ENCODE measurements around the gene PRRT1B.

PRRT1B gene

DNA sequence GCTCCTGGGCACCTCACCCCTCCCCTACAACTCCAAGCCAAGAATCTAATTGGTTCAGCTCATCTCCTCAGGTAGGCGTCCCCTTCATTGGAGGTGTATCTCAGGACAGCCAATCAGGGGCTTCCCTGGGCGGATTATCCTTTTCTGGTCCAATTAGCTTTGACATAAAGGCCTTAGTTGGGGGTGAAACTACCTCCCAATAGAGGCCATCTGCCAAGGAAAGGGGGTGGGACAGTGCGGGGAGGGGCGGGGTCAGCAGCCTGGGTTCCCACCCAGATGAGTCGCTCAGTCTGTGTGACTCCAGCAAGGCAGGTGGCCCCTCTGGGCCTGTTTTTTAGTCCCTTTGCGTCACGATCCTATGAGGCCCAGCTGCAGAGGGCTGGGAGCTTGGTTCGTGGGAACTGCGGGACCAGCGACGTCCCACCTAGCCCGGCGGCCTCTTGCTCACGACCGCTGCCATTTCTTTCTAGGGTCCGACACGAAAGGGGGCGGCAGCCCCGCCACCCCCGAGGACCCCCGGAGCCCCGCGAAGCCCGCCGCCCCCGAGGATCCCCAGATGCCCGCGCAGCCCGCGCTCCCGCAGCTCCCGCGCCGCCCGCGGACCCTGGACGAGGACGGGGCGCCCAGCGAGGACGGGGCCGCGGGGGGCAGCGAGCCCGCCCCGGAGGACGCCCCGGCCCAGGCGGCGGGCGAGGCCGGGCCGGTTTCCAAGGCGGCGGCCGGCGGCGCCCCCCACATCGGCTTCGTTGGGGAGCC, 8.9 kb downstream of the PRRT1B start:
- no peak for DNase-seq

DNA sequence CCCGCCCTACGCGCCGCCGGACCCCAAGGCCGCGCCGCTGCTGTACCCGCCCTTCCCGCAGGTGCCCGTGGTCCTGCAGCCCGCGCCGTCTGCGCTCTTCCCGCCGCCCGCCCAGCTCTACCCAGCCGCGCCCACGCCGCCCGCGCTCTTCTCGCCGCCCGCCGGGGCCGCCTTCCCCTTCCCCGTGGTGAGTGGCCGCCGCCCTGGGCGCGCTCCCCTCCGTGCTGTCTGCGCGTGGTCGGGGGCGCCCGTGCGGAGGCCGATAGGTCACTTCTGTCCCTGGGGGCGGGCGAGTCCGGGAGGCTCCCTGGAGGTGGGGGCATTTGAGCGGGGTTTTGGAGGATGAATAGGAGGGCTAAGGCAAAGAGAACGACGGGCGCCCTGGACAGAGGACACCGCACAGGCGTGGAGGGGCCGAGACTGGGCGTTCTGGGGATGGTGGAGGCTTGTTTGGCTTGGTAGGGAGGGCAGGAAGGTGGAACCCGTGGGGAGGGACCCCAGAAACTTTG, 9.6 kb downstream of the PRRT1B start:
- no peak for DNase-seq

- no peak for DNase-seq
These were observed 10.7 kb downstream of the PRRT1B start for GRCh38 chr9:131555841-131556673.

DNA sequence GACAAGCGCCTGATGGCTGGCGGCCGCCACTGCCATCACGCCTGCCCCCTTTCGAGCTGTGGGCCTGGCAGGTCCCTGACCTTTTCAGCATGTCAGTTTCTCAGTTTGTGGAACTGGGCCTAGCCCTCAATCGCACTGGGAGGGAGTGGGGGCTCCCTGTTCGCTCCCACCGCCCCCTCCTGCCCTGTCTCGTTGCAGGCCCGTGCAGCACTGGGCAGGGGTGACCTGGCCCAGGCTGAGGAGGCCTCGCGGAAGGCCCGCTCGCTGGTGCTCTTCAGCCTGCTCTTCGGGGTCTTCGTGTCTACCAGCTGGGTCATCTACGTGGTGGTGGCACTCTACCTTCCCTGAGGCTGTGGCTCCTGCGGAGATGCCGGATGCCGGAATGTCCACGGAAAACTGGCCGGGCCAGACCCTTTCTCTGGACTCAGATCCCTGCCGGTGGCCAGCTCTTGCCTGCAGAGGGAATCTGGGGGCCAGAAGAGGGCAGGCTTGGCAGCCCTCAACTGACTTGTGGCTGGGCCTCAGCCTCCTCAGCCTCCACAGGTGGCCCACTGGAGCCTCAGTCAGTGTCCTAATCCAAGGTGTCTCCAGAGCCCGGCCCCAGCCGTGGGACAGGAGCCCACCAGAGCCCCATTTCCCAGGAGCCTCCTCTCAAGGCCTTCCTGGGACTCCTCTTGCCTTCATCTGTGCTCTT, 12.7 kb downstream of the PRRT1B start:
- DNase-seq: no peak

GRCh38 chr9:131559421-131560000, 14.2 kb downstream of the PRRT1B start:
- DNase-seq: peak; percentile 33

DNA sequence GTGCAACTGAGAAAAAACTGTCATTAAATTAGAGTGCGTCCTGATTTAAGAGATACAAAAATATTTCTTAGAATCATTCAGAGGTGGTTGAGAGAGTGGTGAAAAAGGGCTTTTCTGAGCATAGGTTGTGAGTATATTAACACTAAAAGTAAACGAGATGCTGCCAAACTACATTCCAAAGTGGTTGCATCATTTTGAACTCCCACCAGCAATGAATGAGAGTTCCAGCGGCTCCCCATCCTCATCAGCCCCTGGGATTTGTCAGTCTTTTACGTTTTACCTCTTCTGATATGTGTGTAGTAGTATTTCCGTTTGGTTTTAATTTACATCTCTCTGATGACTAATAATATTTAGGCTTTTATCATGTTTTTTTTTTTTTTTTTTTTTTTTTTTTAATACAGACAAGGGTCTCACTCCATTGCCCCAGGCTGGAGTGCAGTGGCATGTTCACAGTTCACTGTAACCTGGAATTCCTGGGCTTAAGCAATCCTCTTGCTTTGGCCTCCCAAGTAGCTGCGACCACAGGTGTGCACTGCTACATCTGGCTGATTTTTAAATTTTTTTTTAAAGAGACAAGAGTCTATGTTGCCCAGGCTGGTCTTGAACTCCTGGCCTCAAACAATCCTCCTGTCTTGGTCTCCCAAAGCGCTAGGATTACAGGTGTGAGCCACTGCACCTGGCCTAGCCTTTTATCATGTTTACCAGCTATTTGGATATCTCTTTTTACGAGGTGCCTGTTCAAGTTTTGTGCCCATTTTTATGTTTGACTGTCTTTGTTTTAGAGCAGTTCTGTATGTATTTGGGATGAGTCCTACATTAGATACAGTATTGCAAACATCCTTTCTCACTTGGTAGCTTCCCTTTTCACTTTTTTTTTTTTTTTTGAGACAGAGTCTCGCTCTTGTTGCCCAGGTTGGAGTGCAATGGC, 17.0 kb downstream of the PRRT1B start:
- DNase-seq: no peak

DNA sequence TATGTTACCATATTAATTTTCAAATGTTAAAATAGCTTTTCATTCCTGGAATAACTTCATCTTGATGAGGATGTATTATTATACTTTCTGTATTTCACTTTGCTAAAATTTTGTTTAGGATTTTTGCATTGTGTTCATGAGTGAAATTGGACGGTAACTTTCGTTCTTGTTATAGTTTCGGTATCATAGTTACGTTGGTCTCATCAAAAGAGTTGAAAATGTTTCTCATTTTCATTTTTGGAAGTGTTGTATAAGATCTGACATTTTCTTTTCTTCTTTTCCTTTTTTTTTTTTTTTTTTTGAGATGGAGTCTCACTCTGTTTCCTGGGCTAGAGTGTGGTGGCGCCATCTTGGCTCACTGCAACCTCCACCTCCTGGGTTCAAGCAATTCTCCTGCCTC, 20.0 kb downstream of the PRRT1B start:
- no peak for DNase-seq

DNA sequence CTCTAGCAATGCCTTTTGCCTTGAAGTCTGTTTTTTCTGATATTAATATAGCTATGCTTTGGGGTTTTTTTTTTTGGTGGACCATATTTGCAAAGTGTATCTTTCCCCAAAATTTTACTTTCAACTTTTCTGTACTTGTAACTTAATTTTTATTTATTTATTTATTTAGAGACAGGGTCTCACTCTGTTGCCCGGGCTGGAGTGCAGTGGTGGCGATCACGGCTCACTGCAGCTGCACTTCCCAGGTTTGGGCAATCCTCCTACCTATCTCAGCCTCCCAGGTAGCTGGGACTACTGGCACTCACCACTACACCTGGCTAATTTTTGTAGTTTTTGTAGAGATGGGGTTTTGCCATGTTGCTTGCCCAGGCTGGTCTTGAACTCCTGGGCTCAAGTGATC, 20.8 kb downstream of the PRRT1B start:
- no peak for DNase-seq

GRCh38 chr9:131567910-131568309, 22.6 kb downstream of the PRRT1B start:
- DNase-seq: no peak

DNA sequence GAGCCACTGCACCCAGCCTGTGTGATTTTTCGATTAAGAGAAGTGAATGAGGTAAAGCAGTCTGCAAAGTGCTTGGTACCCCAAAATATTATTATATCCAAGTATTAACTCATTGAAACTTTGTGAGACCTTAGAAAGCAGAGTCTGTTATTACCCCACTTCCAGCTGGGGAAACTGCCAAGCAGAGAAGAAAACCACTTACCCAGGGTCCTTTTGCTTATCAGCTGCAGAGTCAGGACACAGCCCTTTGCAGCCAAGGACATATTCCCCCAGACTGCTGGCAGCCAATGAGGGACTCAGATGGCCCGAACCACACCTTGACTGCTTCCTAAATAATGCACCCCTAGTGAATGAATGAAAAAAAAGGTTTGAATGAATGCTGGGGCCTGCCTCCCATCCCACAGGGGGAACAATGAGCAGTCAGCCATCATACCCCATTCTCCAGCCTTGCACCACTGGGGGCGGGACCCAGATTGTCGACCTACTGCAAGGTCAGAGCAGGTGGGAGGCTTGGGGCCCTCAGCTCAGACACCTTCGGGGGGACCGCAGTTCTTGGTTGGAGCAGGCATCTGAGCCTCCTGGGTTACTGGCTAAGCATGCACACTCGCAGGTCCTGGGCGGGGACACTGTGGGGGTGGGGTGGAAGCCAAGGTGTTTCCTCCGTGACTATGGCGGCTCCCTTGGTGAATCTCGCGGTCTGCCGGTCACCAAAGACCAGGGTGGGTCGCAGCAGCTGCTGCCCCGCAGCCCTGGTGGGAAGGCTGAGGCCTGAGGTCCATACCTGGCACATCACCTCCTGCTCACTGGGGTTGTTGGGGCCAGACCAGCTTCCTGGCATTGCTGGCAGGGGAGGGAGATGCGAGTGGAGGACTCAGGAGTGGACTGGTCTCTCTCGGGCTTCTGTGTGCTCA, 29.7 kb downstream of the PRRT1B start:
- no peak for DNase-seq

DNA sequence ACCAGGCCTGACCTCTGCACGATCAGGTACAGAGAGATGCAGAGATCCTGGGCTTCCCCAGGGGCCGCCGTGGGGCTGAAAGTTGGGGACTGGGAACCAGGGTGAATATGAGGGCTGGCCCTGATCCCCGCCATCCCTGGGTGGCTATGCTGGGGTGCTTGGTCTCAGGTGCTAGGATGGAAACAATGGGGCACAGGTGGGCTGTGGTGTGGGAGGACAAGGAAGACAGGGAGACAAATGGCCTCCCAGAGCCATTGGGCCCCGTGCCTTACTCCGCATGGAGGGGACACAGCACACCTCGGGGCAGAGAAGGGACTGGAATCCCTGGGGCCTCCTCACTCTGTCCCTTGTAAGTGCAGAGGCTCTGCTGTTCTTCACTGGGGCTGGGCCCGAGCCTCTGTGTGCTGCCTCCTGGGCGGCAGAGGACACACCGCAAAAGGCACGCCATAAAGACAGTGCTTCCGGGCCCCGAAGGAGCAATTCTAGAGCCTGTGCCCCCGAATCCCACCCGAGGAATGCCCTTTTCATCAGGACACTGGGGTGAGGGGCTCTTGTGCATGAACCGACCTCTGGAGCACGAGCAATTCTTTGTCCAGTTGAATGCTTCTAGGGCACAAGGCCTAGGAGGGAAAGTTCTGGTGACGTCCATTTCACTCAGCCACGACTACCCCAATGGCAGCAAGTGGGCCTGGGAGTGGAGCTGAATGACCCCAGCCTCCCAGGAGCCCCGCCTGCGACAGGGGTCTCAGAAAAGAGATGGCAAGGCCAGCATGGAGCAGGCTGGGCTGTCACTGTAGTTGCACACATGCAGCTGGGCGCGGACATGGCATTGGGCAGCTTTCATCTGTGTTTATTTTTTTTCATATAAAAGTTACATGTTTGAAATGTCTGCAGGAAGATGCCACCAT, 30.9 kb downstream of the PRRT1B start:
- no peak for DNase-seq

- no peak for DNase-seq
These were observed 32.0 kb downstream of the PRRT1B start for GRCh38 chr9:131577005-131578000.

- no peak for DNase-seq
These were observed 32.7 kb downstream of the PRRT1B start for GRCh38 chr9:131578021-131578420.

GRCh38 chr9:131578731-131579504, 33.6 kb downstream of the PRRT1B start:
- DNase-seq: no peak

GRCh38 chr9:131579789-131580211, 34.5 kb downstream of the PRRT1B start:
- DNase-seq: no peak

DNA sequence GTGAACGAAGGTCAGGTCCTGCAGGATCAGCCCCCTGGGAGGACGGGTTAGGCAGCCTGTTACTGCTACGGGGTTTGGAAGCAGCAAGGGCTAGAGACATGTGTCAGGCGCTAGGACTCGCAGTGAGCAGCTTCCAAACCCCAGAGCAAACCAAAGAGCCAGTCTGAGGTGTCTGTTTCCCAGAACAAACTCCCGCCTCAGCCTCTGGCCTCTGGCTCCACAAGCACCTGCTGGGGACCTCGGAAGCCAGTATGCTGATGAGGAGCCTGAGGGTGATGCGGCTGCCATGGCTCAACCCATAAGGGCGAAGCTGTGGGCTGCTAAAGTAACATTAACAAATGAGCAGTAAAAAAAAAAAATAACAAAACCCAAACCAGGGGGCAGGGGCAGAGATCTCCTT, 35.0 kb downstream of the PRRT1B start:
- no peak for DNase-seq

GRCh38 chr9:131582056-131582455, 36.7 kb downstream of the PRRT1B start:
- DNase-seq: no peak

Measured in OCI-M1 (cell line).